Activated naive CD4-positive, alpha-beta T cell treated with anti-CD3 and anti-CD28 coated beads for 36 hours (primary cell): ENCODE results near the gene BAIAP2L2. TPM values are rescaled to one million over a fixed set of nuclear protein-coding genes. Genes with fewer than 3 reads are reported as not detected.
A peak's percentile ranks its signal among the peaks of the same experiment; 100 is the strongest.
"Not testable (repeated sequence)": the region's sequence is repeated elsewhere in the genome, so short reads cannot be mapped to it uniquely, and the experiment has no call there.

Experiments
- CTCF ChIA-PET: fragments of 350-600 bp; sonication (Branson Sonifier 250); formaldehyde crosslinking; loops from one replicate; lab custom pipeline; 2021; ENCODE audit warnings: antibody characterized with exemption; lab: Charles Lee
- DNase-seq: peaks from one replicate; pipeline ENCODE4 v3.0.0-alpha.2; 2020
- H3K27ac Mint-ChIP-seq: one replicate; pipeline ENCODE4 v1.8.0; 2021; ENCODE audit warnings: mild to moderate bottlenecking, mixed read lengths
- H3K27me3 Mint-ChIP-seq: one replicate; pipeline ENCODE4 v1.8.0; 2021; ENCODE audit warnings: low read depth, mixed read lengths
- H3K36me3 Mint-ChIP-seq: one replicate; pipeline ENCODE4 v1.8.0; 2021; ENCODE audit warnings: low read depth, mixed read lengths
- H3K4me1 Mint-ChIP-seq: one replicate; pipeline ENCODE4 v1.8.0; 2021; ENCODE audit warnings: low read depth, mixed read lengths
- H3K4me3 Mint-ChIP-seq: one replicate; pipeline ENCODE4 v1.8.0; 2021; ENCODE audit warnings: mild to moderate bottlenecking, moderate library complexity, mixed read lengths
- H3K9me3 Mint-ChIP-seq: one replicate; pipeline ENCODE4 v1.8.0; 2021; ENCODE audit warnings: mixed read lengths
- intact Hi-C: fragments of 100-400 bp; cut with micrococcal nuclease; formaldehyde crosslinking; loops from one replicate; pipeline ENCODE4 v1.15.1; 2023
- total RNA-seq, 2 experiments: library from RNA; stranded (reverse); gene quantifications; one replicate each; pipeline ENCODE4 v1.2.3, GENCODE V29; 2021

Gene BAIAP2L2
- total RNA-seq, 2 experiments from 2014 or later = 1.2 to 1.6 TPM

DNA sequence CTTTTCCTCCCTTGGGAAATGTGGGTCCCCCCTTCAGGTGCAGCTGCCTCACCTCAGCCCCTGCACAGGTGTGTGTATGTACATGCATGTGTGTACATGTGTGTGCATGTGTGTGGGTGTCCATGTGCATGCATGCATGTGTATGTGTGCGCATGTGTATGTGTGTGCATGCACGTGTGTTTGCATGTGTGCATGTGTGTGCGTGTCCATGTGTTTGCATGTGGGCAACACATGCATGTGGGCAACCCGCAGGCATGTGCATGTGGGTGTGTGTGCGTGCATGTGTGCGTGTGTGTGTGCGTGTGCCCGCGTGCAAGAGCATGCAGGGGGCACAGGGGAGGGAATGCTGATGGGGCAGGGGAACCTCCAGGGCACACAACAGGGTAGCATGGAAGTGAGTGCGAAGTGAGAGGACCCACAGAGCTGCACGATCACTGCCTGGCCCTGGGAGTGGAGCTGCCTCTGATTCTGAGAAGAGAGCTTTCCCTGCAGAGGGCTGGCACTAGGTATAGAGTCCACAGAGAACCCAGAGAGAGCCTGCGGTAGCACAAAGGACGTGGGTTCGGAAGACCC is 14.6 kb upstream of the BAIAP2L2 start:
- CTCF ChIA-PET = no interaction called here
- intact Hi-C loops = no loop called here

DNA sequence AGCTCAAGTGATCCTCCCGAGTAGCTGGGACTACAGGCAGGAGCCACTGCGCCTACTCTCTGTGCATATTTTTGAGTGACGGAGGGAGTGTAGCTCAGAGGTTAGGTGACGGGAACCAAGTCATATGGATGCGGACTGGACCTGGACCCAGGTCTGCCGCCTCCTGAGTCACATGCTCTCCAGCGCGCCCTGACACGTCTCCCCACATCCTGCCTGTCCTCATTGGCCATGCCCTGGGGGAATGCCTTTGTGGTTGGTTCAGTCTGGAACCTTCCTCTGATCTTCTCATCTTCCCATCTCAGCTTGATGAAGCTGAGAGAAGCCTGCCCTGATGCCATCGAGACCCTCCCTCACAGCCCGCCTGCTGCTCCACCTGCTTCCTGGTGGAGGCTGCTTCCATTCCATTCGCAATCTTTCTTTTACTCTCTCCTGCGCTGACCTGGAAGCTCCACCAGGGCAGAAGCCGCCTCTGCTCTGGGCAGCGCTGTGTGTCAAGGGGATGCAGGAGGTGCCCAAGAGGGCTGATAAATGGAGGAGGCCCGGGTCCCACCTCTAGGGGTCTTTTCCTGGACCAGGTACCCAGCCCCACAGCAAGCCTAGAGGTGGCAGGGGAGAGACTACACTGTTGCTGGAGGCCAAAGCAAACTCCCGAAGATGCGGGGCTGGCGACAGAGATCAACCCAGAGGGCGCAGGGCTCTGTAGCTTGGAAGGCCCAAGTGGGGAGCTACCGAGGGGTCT is 13.9 kb upstream of the BAIAP2L2 start:
- Mint-ChIP-seq H3K9me3 (no peaks in the 10 kb centered on the region), H3K4me3 (no peak overlapping the region), H3K4me1 (no peaks in the 10 kb centered on the region), H3K27me3 (no peaks in the 10 kb centered on the region), H3K36me3 (no peaks in the 10 kb centered on the region), H3K27ac (peak overlapping the region; percentile 2)
- CTCF ChIA-PET = no interaction called here
- intact Hi-C loops = no loop called here
- DNase-seq = no peak

More for the DNA sequence above, 14.6 kb upstream of the BAIAP2L2 start:
- no peaks in the 10 kb centered on the region for H3K9me3 Mint-ChIP-seq
- H3K36me3 Mint-ChIP-seq = no peaks in the 10 kb centered on the region
- no peak overlapping the region for H3K27ac Mint-ChIP-seq
- H3K27me3 Mint-ChIP-seq = no peaks in the 10 kb centered on the region
- H3K4me1 Mint-ChIP-seq = no peaks in the 10 kb centered on the region
- H3K4me3 Mint-ChIP-seq = no peak overlapping the region
- no peak for DNase-seq

GRCh38 chr22:38122616-38123015 is 12.1 kb upstream of the BAIAP2L2 start:
- CTCF ChIA-PET = no interaction called here

GRCh38 chr22:38120359-38121110 is 10.1 kb upstream of the BAIAP2L2 start:
- intact Hi-C loops = no loop called here
- DNase-seq = no peak
- Mint-ChIP-seq H3K9me3 (no peaks in the 10 kb centered on the region), H3K4me1 (no peaks in the 10 kb centered on the region), H3K4me3 (no peak overlapping the region), H3K27me3 (no peaks in the 10 kb centered on the region), H3K36me3 (no peaks in the 10 kb centered on the region), H3K27ac (no peak overlapping the region)
- CTCF ChIA-PET = no interaction called here

More at GRCh38 chr22:38122616-38123015, 12.1 kb upstream of the BAIAP2L2 start:
- Mint-ChIP-seq H3K27me3 (no peaks in the 10 kb centered on the region), H3K36me3 (no peaks in the 10 kb centered on the region), H3K4me3 (no peak overlapping the region), H3K4me1 (no peaks in the 10 kb centered on the region), H3K27ac (no peak overlapping the region), H3K9me3 (no peaks in the 10 kb centered on the region)
- intact Hi-C loops = no loop called here
- no peak for DNase-seq

DNA sequence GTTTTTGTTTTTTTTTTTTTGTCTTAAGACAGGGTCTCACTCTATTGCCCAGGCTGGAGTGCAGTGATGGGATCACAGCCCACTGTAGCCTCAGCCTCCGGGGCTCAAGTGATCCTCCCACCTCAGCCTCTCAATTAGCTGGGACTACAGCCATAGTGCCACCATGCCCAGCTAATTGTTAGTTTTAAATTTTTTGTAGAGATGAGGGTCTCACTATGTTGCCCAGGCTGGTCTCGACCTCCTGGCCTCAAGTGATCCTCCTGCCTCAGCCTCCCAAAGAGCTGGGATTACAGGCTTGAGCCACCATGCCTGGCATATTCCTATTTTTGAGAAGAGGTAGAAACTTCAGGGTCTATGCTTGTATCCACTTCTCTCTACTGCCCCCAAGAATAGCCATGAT is 8.3 kb upstream of the BAIAP2L2 start:
- H3K9me3 Mint-ChIP-seq, H3K27ac Mint-ChIP-seq, DNase-seq, intact Hi-C loops, H3K36me3 Mint-ChIP-seq, H3K27me3 Mint-ChIP-seq, H3K4me1 Mint-ChIP-seq, H3K4me3 Mint-ChIP-seq: not testable (repeated sequence)
- CTCF ChIA-PET = interaction anchor here (0.6 kb wide), 1 partner anchor 109 kb away, joined by 3 read pairs; no protein-coding TSS in a partner anchor

DNA sequence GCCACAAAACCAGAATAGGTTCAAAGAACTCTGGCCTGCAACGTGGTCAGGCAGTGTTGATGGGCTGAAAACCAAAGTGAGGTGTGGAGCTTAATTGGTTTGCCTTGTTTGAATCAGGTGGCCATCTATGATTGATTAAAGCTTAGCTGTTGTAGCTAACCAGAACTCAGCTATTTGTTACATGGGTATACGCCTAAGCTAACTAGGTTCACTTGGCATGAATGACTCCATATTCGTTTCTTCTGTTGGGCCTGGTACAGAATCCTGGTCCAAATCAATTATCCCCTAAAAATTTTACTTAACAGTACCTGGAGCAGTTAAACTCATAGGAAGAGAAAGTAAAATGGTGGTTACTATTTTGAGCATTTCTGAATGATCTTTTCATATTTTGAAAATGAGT is 7.7 kb upstream of the BAIAP2L2 start:
- Mint-ChIP-seq H3K4me1 (no peaks in the 10 kb centered on the region), H3K27me3 (no peaks in the 10 kb centered on the region), H3K36me3 (no peaks in the 10 kb centered on the region), H3K9me3 (no peaks in the 10 kb centered on the region), H3K27ac (no peak overlapping the region), H3K4me3 (no peak overlapping the region)
- no peak for DNase-seq
- CTCF ChIA-PET = interaction anchor here (0.6 kb wide), 2 partner anchors 110 to 329 kb away, joined by 3 read pairs; no protein-coding TSS in a partner anchor
- intact Hi-C loops = no loop called here

DNA sequence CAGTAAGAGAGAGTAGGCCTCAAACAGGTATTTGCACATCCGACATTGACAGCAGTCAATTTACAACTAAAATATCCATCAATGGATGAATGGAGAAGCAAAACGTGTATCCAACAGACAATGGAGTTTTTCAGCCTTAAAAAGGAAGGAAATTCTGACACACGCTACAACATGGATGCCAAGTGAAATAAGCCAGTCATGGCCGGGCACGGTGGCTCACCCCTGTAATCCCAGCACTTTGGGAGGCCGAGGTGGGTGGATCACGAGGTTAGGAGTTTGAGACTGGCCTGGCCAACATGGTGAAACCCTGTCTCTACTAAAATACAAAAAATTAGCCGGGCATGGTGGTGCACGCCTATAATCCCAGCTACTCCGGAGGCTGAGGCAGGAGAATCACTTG is 7.1 kb upstream of the BAIAP2L2 start:
- DNase-seq, H3K9me3 Mint-ChIP-seq, intact Hi-C loops, H3K27ac Mint-ChIP-seq, H3K36me3 Mint-ChIP-seq, H3K27me3 Mint-ChIP-seq, H3K4me1 Mint-ChIP-seq, H3K4me3 Mint-ChIP-seq: not testable (repeated sequence)
- CTCF ChIA-PET = interaction anchor here (0.6 kb wide), 1 partner anchor 330 kb away, joined by 3 read pairs; no protein-coding TSS in a partner anchor

DNA sequence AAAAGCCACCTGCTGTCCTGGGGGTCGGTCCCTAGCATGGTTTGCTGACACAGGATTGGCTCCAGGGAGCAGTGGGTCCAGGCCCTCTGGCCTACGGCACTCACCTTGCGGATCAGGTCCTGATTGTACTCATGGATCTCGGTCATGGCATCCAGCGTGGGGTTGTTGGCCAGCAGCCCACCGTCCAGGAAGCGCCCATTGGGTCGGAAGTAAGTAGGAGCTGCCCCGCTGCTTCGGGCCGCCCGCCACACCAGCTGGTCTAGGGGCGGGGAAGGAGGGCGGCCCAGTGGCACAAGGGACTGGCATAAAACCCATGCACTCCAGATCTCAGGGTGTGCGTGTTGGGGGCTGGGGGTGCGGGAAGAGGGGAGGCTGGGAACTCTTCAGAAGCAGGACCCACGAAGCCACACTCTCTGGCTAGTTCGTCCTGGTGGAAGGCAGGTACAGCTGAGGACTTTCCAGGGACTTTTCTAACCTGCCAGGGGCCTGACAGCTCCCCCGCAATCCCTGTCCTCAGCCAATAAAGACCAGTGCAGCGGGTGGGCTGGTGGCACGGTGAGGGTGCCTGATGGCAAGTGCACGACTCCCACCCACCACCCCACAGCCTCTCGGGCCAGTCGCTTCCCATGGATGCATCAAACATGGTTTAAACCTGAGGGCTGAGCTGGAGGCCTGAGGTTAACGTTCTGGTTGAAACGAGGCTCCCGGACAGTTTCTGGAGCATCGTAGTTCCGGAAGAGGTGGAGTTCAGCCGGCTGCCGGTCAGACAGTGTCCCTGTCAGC is 5.1 kb upstream of the BAIAP2L2 start:
- no peak for DNase-seq
- intact Hi-C loops = no loop called here
- H3K27me3 Mint-ChIP-seq = no peaks in the 10 kb centered on the region
- no peaks in the 10 kb centered on the region for H3K36me3 Mint-ChIP-seq
- H3K9me3 Mint-ChIP-seq = no peaks in the 10 kb centered on the region
- no peaks in the 10 kb centered on the region for H3K4me1 Mint-ChIP-seq
- no peak overlapping the region for H3K4me3 Mint-ChIP-seq
- no peak overlapping the region for H3K27ac Mint-ChIP-seq
- CTCF ChIA-PET = interaction anchor here (0.7 to 2.8 kb wide), 3 partner anchors 63 to 86 kb away, joined by 3 to 12 read pairs (median 4); partner anchors contain the start of gene MAFF

DNA sequence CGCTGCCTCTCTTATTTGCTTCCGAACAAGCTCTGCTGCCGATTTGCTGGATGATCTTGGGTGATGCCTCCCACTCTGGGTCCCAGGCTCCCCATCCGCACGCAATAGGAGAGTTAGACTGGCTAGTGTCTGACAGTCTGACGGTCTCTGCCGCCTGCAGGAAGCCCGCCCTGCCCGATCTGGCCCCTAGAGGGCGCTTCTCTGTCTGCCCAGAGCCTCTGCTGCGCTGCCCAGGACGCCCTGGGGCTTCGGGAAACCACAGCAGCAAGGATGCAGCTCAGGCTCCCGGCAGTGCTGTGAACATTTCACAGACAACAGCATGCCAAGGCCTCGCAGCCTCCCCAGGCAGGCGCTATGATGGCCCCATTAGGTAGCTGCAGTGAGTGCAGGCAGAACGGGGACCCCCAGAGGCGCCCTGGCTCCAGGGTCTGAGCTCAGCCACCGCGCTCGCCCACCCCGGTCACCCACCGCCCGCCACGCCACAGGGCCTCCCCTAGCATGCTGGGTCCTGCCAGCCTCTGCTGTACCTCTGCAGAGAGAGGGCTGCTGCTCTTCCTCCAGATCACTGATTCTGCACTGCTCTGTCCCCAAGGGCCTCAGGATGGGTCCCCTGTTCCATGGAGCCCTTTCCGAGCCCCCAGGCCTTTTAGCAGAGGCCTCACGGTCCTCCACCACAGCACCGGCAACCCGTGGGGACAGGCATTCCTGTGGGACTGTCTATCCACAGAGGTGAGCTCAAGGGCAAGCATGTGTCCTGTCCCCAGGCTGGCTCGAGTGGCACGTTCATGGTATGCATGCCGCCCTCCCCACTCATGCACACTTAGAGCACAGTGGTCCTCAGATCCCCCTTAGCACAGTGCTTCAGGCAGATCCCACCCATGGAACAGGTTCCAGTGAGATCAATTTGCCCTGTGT is 4.3 kb upstream of the BAIAP2L2 start:
- DNase-seq = peak; percentile 86
- H3K36me3 Mint-ChIP-seq = no peaks in the 10 kb centered on the region
- H3K9me3 Mint-ChIP-seq = no peaks in the 10 kb centered on the region
- intact Hi-C loops = loop anchor here (1.0 kb wide), 1 partner anchor 116 kb away; no protein-coding TSS in a partner anchor
- H3K27ac Mint-ChIP-seq = no peak overlapping the region
- CTCF ChIA-PET = interaction anchor here (0.6 to 2.8 kb wide), 17 partner anchors 23 to 317 kb away, joined by 3 to 20 read pairs (median 3); partner anchors contain the start of gene MAFF
- no peaks in the 10 kb centered on the region for H3K4me1 Mint-ChIP-seq
- no peak overlapping the region for H3K4me3 Mint-ChIP-seq
- H3K27me3 Mint-ChIP-seq = no peaks in the 10 kb centered on the region

DNA sequence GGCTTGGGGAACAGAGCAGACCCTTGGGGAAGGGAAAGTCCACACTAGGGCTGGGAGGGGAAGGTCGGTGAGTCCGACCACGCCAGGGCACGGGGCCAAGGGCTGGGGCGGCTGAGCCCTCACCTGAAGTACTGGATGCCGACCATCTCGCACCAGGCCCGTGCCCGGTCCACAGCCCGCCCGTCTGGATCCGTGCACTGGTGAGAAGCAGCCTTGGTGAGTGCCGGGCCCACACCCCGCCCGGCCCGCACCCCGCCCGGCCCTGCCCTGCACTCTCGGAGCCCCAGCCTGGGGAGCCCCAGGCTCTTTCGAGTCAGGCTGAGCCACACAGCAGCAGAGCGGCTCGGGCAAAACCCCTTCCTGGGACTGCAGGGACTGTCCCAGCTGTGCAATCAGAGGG is 1.9 kb upstream of the BAIAP2L2 start:
- no peaks in the 10 kb centered on the region for H3K4me1 Mint-ChIP-seq
- no peaks in the 10 kb centered on the region for H3K9me3 Mint-ChIP-seq
- H3K4me3 Mint-ChIP-seq = no peak overlapping the region
- intact Hi-C loops = no loop called here
- no peaks in the 10 kb centered on the region for H3K27me3 Mint-ChIP-seq
- DNase-seq = no peak
- CTCF ChIA-PET = interaction anchor here (0.6 to 2.8 kb wide), 3 partner anchors 68 to 117 kb away, joined by 3 to 20 read pairs (median 3); no protein-coding TSS in a partner anchor
- no peaks in the 10 kb centered on the region for H3K36me3 Mint-ChIP-seq
- no peak overlapping the region for H3K27ac Mint-ChIP-seq

- CTCF ChIA-PET = interaction anchor here (0.6 to 0.9 kb wide), 2 partner anchors 68 to 104 kb away, joined by 3 read pairs; no protein-coding TSS in a partner anchor
- intact Hi-C loops = no loop called here
These were observed 1.5 kb upstream of the BAIAP2L2 start for GRCh38 chr22:38111925-38112355.

More at GRCh38 chr22:38111925-38112355, 1.5 kb upstream of the BAIAP2L2 start:
- Mint-ChIP-seq H3K27ac (no peak overlapping the region), H3K4me3 (no peak overlapping the region), H3K36me3 (no peaks in the 10 kb centered on the region), H3K27me3 (no peaks in the 10 kb centered on the region), H3K9me3 (no peaks in the 10 kb centered on the region), H3K4me1 (no peaks in the 10 kb centered on the region)
- no peak for DNase-seq
